Calu3 (cell line): ENCODE data around the gene ATCAY. TPM values are rescaled to one million over a fixed set of nuclear protein-coding genes. Genes with fewer than 3 reads are reported as not detected.

Source experiments
- BruUV-seq: library from RNA; stranded (reverse); fragments of 400-500 nt; replicated peaks from 2 replicates; lab custom pipeline; 2021; lab: Mats Ljungman, UMichigan
- CTCF ChIA-PET: fragments of 300-600 bp; sonication (Branson Sonifier 250); formaldehyde crosslinking; loops from one replicate; lab custom pipeline; 2022; ENCODE audit warnings: antibody characterized with exemption; lab: Charles Lee
- DNase-seq: peaks from one replicate; pipeline ENCODE4 v3.0.0; 2022
- H3K27ac Mint-ChIP-seq: one replicate; pipeline ENCODE4 v1.8.0; 2022; ENCODE audit warnings: mixed read lengths; ENCODE audit not compliant: unreplicated experiment
- H3K27me3 Mint-ChIP-seq: one replicate; pipeline ENCODE4 v1.8.0; 2022; ENCODE audit warnings: mixed read lengths; ENCODE audit not compliant: unreplicated experiment
- H3K36me3 Mint-ChIP-seq: one replicate; pipeline ENCODE4 v1.8.0; 2022; ENCODE audit warnings: mild to moderate bottlenecking, moderate library complexity, mixed read lengths; ENCODE audit not compliant: insufficient read depth, unreplicated experiment
- H3K4me1 Mint-ChIP-seq: one replicate; pipeline ENCODE4 v1.8.0; 2022; ENCODE audit warnings: mild to moderate bottlenecking, low read depth, mixed read lengths; ENCODE audit not compliant: unreplicated experiment
- H3K4me3 Mint-ChIP-seq: one replicate; pipeline ENCODE4 v1.8.0; 2022; ENCODE audit warnings: mild to moderate bottlenecking, low read depth, moderate library complexity, mixed read lengths; ENCODE audit not compliant: unreplicated experiment
- H3K9me3 Mint-ChIP-seq: one replicate; pipeline ENCODE4 v1.8.0; 2022; ENCODE audit warnings: low read depth, mixed read lengths; ENCODE audit not compliant: unreplicated experiment
- intact Hi-C: fragments of 100-400 bp; cut with micrococcal nuclease; formaldehyde crosslinking; loops from one replicate; pipeline ENCODE4 v1.10.0; 2022; ENCODE audit not compliant: unreplicated experiment
- total RNA-seq: library from RNA; stranded (reverse); gene quantifications from 2 replicates; pipeline ENCODE4 v1.2.3, GENCODE V29; 2022
- TF ChIP-seq, protein P1 (sequence below): fragments of 200-600 bp; IDR thresholded peaks from one replicate; pipeline ENCODE4 v1.8.0; 2022; ENCODE audit warnings: antibody characterized with exemption; ENCODE audit not compliant: unreplicated experiment

Gene ATCAY
- total RNA-seq, 1 experiment from 2014 or later, result not detected

DNA sequence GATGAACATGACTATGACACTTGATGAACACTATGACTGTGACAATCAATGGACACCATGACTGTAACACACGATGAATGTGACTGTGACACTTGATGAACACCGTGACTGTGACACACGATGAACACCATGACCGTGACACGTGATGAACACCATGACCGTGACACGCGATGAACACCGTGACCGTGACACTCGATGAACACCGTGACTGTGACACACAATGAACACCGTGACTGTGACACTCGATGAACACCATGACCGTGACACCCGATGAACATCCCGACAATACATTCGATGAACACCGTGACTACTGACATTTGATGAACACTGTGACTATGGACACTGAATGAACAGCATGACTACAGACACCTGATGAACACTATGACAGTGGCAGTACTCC lies 42.6 kb upstream of the ATCAY start:
- Mint-ChIP-seq H3K4me1 (no peaks in the 10 kb centered on the region), H3K9me3 (no peaks in the 10 kb centered on the region), H3K4me3 (no peak overlapping the region), H3K36me3 (peaks cover 6% of the 10 kb centered on the region), H3K27me3 (peaks cover 25% of the 10 kb centered on the region), H3K27ac (no peak overlapping the region)
- TF ChIP-seq, protein P1, sequence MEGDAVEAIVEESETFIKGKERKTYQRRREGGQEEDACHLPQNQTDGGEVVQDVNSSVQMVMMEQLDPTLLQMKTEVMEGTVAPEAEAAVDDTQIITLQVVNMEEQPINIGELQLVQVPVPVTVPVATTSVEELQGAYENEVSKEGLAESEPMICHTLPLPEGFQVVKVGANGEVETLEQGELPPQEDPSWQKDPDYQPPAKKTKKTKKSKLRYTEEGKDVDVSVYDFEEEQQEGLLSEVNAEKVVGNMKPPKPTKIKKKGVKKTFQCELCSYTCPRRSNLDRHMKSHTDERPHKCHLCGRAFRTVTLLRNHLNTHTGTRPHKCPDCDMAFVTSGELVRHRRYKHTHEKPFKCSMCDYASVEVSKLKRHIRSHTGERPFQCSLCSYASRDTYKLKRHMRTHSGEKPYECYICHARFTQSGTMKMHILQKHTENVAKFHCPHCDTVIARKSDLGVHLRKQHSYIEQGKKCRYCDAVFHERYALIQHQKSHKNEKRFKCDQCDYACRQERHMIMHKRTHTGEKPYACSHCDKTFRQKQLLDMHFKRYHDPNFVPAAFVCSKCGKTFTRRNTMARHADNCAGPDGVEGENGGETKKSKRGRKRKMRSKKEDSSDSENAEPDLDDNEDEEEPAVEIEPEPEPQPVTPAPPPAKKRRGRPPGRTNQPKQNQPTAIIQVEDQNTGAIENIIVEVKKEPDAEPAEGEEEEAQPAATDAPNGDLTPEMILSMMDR, result no peak
- BruUV-seq, result no TSS peak
- intact Hi-C loops, result no loop called here
- no peak for DNase-seq
- CTCF ChIA-PET, result no interaction called here

DNA sequence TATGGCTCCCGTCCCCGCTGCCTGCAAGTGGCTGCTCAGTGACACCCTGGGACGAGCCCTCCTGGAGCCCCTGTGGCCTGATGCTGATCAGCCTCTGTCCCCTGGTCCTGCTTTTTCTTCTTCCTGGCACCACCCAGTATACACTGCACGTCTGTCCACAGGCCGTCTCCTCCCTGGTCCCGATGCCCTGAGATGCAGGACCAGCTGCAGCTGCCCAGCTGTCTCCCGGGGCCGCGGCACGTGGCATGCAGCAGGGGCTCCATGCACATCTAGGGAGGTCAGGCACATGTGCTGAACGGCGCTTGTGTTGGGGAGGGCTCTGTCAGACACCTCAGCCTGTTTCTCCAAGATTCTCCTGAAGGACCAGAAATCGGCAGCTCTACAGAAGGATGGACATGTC lies 41.8 kb upstream of the ATCAY start:
- TF ChIP-seq, protein P1, result no peak
- peaks cover 25% of the 10 kb centered on the region for H3K27me3 Mint-ChIP-seq
- H3K4me1 Mint-ChIP-seq, result no peaks in the 10 kb centered on the region
- H3K36me3 Mint-ChIP-seq, result peaks cover 6% of the 10 kb centered on the region
- H3K27ac Mint-ChIP-seq, result no peak overlapping the region
- no peak overlapping the region for H3K4me3 Mint-ChIP-seq
- CTCF ChIA-PET, result no interaction called here
- no peak for DNase-seq
- BruUV-seq, result no TSS peak
- H3K9me3 Mint-ChIP-seq, result no peaks in the 10 kb centered on the region
- intact Hi-C loops, result no loop called here

DNA sequence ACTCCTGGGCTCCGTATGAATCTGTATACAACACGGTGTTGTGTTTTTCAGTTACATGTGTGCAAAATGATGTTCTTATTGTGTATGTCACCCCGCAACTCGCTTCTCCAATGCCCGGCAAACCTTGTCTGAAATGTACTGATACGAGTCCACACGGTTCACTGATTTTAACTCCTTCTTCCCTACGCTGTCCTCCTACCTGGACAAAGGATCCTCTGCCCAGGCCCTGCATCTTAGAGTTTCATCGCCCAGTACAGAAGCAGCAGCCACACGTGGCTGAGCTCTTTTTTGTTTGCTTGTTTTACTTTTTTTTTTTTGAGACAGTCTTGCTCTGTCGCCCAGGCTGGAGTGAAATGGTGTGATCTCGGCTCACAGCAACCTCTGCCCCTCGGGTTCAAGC lies 40.5 kb upstream of the ATCAY start:
- CTCF ChIA-PET, result interaction anchor here (0.6 kb wide), 1 partner anchor 15 kb away, joined by 6 read pairs; no protein-coding TSS in a partner anchor
- Mint-ChIP-seq H3K4me1 (no peaks in the 10 kb centered on the region), H3K27ac (no peak overlapping the region), H3K27me3 (peaks cover 25% of the 10 kb centered on the region), H3K9me3 (no peaks in the 10 kb centered on the region), H3K4me3 (no peak overlapping the region), H3K36me3 (peaks cover 6% of the 10 kb centered on the region)
- no peak for DNase-seq
- intact Hi-C loops, result no loop called here
- BruUV-seq, result no TSS peak
- TF ChIP-seq, protein P1, result no peak

DNA sequence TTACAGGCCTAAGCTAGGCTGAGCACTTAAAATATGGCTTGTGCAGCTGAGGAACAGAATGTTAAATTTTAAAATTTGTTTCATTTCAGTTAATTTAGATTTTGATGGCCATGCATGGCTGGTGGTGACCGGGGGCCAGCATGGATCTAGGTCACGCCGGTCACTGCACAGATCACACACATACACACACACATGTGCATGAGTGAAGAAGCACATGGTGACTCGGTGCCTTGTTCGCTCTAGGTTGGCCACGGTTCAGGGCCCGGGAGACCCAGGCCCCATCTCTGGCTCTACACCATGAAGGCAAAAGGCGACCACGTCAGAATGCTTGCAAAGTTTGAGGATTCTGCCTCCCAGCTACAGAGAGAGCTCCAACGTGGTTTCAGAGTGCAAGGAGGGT lies 39.7 kb upstream of the ATCAY start:
- Mint-ChIP-seq H3K4me1 (no peaks in the 10 kb centered on the region), H3K36me3 (peaks cover 6% of the 10 kb centered on the region), H3K4me3 (no peak overlapping the region), H3K9me3 (no peaks in the 10 kb centered on the region), H3K27ac (no peak overlapping the region), H3K27me3 (peaks cover 25% of the 10 kb centered on the region)
- DNase-seq, result no peak
- CTCF ChIA-PET, result interaction anchor here (0.6 kb wide), 1 partner anchor 14 kb away, joined by 6 read pairs; no protein-coding TSS in a partner anchor
- BruUV-seq, result no TSS peak
- TF ChIP-seq, protein P1, result no peak
- intact Hi-C loops, result no loop called here
